ENCODE measurements around the gene LRP1. TPM values are rescaled to one million over a fixed set of nuclear protein-coding genes. Genes with fewer than 3 reads are reported as not detected.

LRP1 gene
- total and polyA plus RNA-seq, 8 donors = 108 to 325 (median 138) TPM

- H3K9me3 ChIP-seq = no peaks in the 10 kb centered on the region
- no peak overlapping the region for H3K4me3 ChIP-seq
- intact Hi-C loops (cut with DNase I) = no loop called here
- H3K27ac ChIP-seq = peak overlapping the region; percentile 71 to 73
- no peak for ATAC-seq
- H3K27me3 ChIP-seq = no peaks in the 10 kb centered on the region
- peaks cover 0 to 41% of the 10 kb centered on the region in 2 donors for H3K36me3 ChIP-seq
- H3K4me1 ChIP-seq = peaks cover 40 to 99% of the 10 kb centered on the region in 2 donors
- DNase-seq = no peak
- TF ChIP-seq CTCF (IDR thresholded peaks at IDR 0.05) = no peak
Observed at GRCh38 chr12:57151741-57152630, 23.7 kb downstream of the LRP1 start.

- DNase-seq (peak in 1 of 4 donors; percentile 75), ATAC-seq (peak; percentile 25)
- H3K27me3 ChIP-seq = no peaks in the 10 kb centered on the region
- intact Hi-C loops (cut with DNase I) = no loop called here
- peaks cover 40 to 99% of the 10 kb centered on the region in 2 donors for H3K4me1 ChIP-seq
- no peak for TF ChIP-seq CTCF (IDR thresholded peaks at IDR 0.05)
- H3K9me3 ChIP-seq = no peaks in the 10 kb centered on the region
- peaks cover 0 to 37% of the 10 kb centered on the region in 2 donors for H3K36me3 ChIP-seq
- H3K27ac ChIP-seq = peak overlapping the region; percentile 71 to 73
- no peak overlapping the region for H3K4me3 ChIP-seq
Observed at GRCh38 chr12:57152639-57153038, 24.4 kb downstream of the LRP1 start.

GRCh38 chr12:57153415-57153997 lies 25.2 kb downstream of the LRP1 start:
- no peaks in the 10 kb centered on the region for H3K9me3 ChIP-seq
- H3K4me3 ChIP-seq = no peak overlapping the region
- no peaks in the 10 kb centered on the region for H3K27me3 ChIP-seq
- H3K4me1 ChIP-seq = peaks cover 35 to 99% of the 10 kb centered on the region in 2 donors
- H3K27ac ChIP-seq = peak overlapping the region; percentile 71 to 73
- ATAC-seq (peak; percentile 8), DNase-seq (no peak)
- intact Hi-C loops (cut with DNase I) = no loop called here
- peaks cover 0 to 39% of the 10 kb centered on the region in 2 donors for H3K36me3 ChIP-seq
- TF ChIP-seq CTCF (IDR thresholded peaks at IDR 0.05) = no peak

GRCh38 chr12:57154076-57154475 lies 25.8 kb downstream of the LRP1 start:
- no peak for TF ChIP-seq CTCF (IDR thresholded peaks at IDR 0.05)
- no peak overlapping the region for H3K27ac ChIP-seq
- no peak for ATAC-seq
- H3K9me3 ChIP-seq = no peaks in the 10 kb centered on the region
- H3K27me3 ChIP-seq = no peaks in the 10 kb centered on the region
- no peak overlapping the region for H3K4me3 ChIP-seq
- DNase-seq = no peak
- H3K36me3 ChIP-seq = peaks cover 0 to 45% of the 10 kb centered on the region in 2 donors
- intact Hi-C loops (cut with DNase I) = no loop called here
- peaks cover 30 to 99% of the 10 kb centered on the region in 2 donors for H3K4me1 ChIP-seq

- H3K4me3 ChIP-seq = no peak overlapping the region
- H3K9me3 ChIP-seq = no peaks in the 10 kb centered on the region
- H3K4me1 ChIP-seq = peaks cover 23 to 97% of the 10 kb centered on the region in 2 donors
- no peak for ATAC-seq
- H3K36me3 ChIP-seq = peaks cover 0 to 53% of the 10 kb centered on the region in 2 donors
- no peak overlapping the region for H3K27ac ChIP-seq
- no peak for DNase-seq
- H3K27me3 ChIP-seq = no peaks in the 10 kb centered on the region
- intact Hi-C loops (cut with DNase I) = no loop called here
- no peak for TF ChIP-seq CTCF (IDR thresholded peaks at IDR 0.05)
Observed at GRCh38 chr12:57154804-57155434, 26.6 kb downstream of the LRP1 start.

All from left lung (tissue), 10 donors.